NB4 (cell line): ENCODE measurements around the gene TTC34.

Source experiments
- MAX ChIP-seq: IDR thresholded peaks from 2 replicates; pipeline ENCODE4 v1.6.1; 2011; ENCODE audit warnings: low read depth, low read length
- POLR2A ChIP-seq: IDR thresholded peaks from 2 replicates; pipeline ENCODE4 v1.6.1; 2011; ENCODE audit warnings: mild to moderate bottlenecking; ENCODE audit not compliant: insufficient read length; ENCODE audit errors: extremely low read depth
- TF ChIP-seq, protein P1 (sequence below): IDR thresholded peaks from one replicate; pipeline ENCODE4 v1.5.1; 2012; ENCODE audit warnings: low read depth, low read length

DNA sequence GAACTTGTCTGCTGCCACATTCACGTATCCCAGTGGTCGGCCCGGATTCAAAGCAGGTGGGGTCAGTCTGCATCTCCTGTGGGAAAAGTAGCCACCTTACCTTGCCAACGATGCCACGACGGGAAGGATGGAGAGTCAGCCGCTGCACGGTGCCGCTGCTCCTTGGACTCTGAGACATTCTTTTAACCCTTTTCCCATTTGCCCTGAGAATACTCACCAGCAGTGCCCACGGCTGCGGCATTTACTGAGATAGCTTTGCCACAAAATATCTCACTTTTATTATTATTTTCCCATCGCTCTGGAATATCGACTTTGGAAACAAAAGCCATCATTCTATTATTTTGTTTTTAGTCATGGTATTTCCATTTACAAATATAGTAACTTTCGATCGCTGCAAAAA, 15.3 kb upstream of the TTC34 start:
- TF ChIP-seq, protein P1, sequence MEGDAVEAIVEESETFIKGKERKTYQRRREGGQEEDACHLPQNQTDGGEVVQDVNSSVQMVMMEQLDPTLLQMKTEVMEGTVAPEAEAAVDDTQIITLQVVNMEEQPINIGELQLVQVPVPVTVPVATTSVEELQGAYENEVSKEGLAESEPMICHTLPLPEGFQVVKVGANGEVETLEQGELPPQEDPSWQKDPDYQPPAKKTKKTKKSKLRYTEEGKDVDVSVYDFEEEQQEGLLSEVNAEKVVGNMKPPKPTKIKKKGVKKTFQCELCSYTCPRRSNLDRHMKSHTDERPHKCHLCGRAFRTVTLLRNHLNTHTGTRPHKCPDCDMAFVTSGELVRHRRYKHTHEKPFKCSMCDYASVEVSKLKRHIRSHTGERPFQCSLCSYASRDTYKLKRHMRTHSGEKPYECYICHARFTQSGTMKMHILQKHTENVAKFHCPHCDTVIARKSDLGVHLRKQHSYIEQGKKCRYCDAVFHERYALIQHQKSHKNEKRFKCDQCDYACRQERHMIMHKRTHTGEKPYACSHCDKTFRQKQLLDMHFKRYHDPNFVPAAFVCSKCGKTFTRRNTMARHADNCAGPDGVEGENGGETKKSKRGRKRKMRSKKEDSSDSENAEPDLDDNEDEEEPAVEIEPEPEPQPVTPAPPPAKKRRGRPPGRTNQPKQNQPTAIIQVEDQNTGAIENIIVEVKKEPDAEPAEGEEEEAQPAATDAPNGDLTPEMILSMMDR = no peak
- TF ChIP-seq POLR2A = no peak
- TF ChIP-seq MAX = no peak
